GM12872 (cell line): ENCODE results near the gene CEBPE.

Source experiments
- TF ChIP-seq, protein P1 (sequence below): IDR thresholded peaks from 3 replicates; pipeline ENCODE4 v1.5.1; 2011; ENCODE audit warnings: low read depth, mild to moderate bottlenecking, low read length, moderate library complexity; ENCODE audit not compliant: insufficient read depth

Gene CEBPE

DNA sequence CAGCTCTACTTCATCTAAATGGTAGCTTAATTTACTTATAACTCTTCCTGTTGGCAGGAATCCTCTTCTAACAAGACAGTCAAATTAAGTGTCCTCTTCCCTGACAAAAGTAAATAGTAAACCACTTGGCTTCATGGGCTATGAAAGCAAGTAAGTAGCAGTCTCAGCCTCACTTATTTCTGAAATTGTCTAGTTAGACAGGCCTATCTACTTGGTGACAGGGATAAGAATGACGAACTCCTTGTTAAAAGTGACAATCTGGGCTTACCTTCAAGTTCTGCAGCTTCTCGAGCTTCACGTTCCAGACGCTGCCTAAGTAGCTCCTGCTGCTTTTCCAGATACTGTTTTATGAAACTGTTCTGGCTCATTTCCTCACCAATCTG is 28.8 kb downstream of the CEBPE start:
- TF ChIP-seq, protein P1, sequence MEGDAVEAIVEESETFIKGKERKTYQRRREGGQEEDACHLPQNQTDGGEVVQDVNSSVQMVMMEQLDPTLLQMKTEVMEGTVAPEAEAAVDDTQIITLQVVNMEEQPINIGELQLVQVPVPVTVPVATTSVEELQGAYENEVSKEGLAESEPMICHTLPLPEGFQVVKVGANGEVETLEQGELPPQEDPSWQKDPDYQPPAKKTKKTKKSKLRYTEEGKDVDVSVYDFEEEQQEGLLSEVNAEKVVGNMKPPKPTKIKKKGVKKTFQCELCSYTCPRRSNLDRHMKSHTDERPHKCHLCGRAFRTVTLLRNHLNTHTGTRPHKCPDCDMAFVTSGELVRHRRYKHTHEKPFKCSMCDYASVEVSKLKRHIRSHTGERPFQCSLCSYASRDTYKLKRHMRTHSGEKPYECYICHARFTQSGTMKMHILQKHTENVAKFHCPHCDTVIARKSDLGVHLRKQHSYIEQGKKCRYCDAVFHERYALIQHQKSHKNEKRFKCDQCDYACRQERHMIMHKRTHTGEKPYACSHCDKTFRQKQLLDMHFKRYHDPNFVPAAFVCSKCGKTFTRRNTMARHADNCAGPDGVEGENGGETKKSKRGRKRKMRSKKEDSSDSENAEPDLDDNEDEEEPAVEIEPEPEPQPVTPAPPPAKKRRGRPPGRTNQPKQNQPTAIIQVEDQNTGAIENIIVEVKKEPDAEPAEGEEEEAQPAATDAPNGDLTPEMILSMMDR, result no peak

DNA sequence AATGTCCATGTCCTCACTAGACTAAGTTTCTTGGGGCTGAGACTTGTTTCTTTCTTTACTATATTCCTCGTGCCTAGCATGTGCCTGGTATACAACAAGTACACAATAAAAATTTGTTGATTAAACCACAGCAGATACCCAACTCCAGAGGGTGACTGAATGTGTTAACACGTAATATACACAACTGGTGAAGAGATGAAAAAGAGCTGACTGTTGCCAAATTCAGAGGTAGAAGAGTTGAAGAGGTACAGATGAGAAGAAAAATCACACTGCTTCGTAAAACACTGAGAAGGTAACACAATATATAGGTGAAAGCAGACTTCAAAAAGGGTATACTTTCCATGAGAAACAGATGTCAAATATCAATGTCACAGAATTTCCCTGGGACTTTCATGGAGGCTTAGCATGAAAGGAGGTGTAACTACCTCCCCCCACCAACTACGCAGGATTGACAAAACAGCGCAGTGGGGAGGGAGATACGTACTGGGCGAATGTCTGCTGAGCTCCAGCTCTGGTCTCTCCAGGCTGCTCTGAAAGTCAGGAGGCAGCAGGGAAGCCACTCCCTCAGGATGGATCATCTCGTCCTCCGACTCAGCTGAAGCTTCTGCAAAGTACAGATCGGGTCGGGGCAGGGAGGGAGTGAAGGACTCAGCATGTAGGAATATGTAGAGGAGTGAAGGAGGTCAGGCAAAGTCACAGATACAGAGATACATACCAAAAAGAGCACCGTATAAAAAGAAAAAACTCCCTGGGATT is 29.4 kb downstream of the CEBPE start:
- TF ChIP-seq, protein P1, result no peak

DNA sequence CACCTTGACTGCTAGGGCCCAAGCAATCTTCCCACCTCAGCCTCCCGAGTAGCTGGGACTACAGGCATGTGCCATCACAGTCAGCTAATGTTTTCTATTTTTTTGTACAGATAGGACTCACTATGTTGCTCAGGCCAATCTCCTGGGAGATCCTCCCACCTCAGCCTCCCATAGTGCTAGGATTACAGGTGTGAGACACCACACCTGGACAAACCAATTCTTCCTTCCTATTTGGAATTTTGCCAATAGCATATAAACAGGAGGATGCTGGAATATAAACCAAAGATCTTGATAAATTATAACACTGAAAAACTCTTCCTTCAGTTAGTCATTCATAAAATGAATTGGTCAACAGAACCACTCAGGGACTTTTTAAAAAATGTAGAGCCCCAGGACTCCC is 32.5 kb downstream of the CEBPE start:
- TF ChIP-seq, protein P1, result no peak

DNA sequence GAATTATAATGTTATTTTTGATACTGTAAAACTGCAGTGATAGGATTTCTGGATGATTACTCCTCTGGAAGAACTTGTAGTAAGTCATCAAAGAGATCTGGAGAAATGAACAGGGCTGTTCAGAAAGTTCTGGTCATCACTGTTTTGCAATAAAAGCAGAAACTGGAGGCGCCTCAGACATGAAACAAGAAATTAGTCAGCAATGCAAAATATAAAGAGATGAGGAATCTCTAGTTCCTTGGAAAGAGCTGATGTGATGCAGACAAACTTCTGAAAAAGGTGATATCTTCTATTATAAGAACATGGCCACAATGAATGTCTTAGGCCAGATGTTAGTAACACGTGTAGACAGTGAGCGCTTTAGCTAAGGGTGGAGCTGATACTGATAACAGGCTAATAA is 33.6 kb downstream of the CEBPE start:
- TF ChIP-seq, protein P1, result no peak

DNA sequence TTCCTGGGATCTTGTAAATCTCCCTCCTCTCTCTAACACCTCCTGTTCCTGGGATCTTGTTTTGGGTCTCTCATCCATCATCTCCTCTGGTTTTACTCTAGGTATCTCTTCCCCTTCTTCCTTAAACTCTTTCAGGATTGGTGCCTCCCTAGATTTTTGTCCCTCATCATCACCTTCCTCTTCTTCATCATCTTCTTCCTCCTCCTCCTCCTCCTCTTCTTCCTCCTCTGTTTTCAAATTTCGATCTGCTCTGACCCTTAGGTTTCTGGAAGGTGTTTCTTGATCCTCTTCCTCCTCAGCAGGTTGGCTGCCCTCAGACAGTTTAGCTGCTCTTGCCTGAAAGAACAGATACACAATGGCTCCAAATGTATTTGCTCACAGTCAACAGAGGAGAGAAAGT is 38.6 kb downstream of the CEBPE start:
- TF ChIP-seq, protein P1, result no peak

DNA sequence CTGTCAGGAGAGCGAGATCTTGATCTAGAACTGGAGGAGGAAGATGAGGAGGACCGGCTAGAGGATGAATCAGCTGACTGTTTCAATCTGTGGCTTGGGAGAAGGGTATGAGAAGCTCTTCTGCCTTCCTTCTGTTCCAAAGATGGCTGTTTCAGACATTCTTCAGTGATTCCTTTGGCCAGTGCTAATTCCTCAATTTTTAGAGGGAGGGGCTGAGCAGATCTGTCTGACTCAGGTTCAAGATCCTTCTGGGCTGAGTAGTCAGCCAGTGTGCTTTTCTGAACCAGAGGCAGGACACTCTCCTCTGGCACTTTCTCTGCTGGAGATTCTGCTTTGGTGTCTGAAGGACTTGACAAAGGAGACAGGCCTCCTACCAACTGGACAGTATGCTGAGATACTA is 39.3 kb downstream of the CEBPE start:
- TF ChIP-seq, protein P1, result no peak

- TF ChIP-seq, protein P1, result no peak
Measured at GRCh38 chr14:23078692-23079116, 40.4 kb downstream of the CEBPE start.

DNA sequence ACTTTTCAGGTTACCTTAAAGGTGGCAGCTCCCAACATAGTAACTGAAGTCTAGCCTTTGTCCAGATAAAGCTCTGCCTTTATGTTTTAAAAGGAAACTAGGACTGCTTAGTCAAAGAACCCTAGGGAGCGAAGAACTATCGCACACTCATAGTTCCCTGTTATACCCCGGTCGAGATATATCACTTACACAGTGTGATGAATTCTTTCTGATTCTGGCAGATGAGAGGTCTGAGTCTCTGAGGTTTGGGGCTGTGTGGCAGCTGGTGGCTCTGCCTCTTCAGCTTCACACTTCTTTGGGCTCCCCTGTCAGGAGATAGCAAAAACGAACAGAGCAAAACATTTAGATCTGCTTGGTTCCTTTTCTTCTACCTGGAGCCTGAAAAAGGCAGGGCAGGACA is 41.1 kb downstream of the CEBPE start:
- TF ChIP-seq, protein P1, result no peak
